HUES48 (cell line): ENCODE measurements around the gene ADGRF1.

Experiments
- H3K27ac ChIP-seq: one replicate; pipeline ENCODE4 v1.7.0; 2013; ENCODE audit warnings: low read depth, low read length, inconsistent platforms
- H3K27me3 ChIP-seq: 2 replicates; pipeline ENCODE4 v1.6.1; 2013; ENCODE audit warnings: mild to moderate bottlenecking, low read length; ENCODE audit not compliant: control insufficient read depth, insufficient read depth
- H3K36me3 ChIP-seq: 2 replicates; pipeline ENCODE4 v1.6.1; 2013; ENCODE audit warnings: low read length; ENCODE audit not compliant: control insufficient read depth, insufficient read depth
- H3K4me1 ChIP-seq: 2 replicates; pipeline ENCODE4 v1.6.1; 2013; ENCODE audit warnings: mild to moderate bottlenecking, low read length; ENCODE audit not compliant: control insufficient read depth, insufficient read depth
- H3K4me3 ChIP-seq: 2 replicates; pipeline ENCODE4 v1.5.1; 2013; ENCODE audit warnings: mild to moderate bottlenecking, low read depth, low read length
- H3K9ac ChIP-seq: 2 replicates; pipeline ENCODE4 v1.6.1; 2013; ENCODE audit warnings: mild to moderate bottlenecking, low read depth, low read length, moderate library complexity
- H3K9me3 ChIP-seq: 2 replicates; pipeline ENCODE4 v1.6.1; 2013; ENCODE audit warnings: low read length; ENCODE audit not compliant: control insufficient read depth, insufficient read depth

ADGRF1 gene

GRCh38 chr6:47075741-47076421 lies 33.7 kb upstream of the ADGRF1 start:
- Histone ChIP-seq H3K27me3 (no peaks in the 10 kb centered on the region), H3K9ac (no peak overlapping the region), H3K27ac (no peak overlapping the region), H3K9me3 (no peaks in the 10 kb centered on the region), H3K4me3 (no peak overlapping the region), H3K4me1 (0 out of 2 replicates have a peak, but pooled peaks cover 4% of the 10 kb centered on the region), H3K36me3 (no peaks in the 10 kb centered on the region)

- Histone ChIP-seq H3K27ac (no peak overlapping the region), H3K9me3 (no peaks in the 10 kb centered on the region), H3K27me3 (no peaks in the 10 kb centered on the region), H3K4me1 (0 out of 2 replicates have a peak, but pooled peaks cover 4% of the 10 kb centered on the region), H3K4me3 (no peak overlapping the region), H3K36me3 (no peaks in the 10 kb centered on the region), H3K9ac (no peak overlapping the region)
Measured at GRCh38 chr6:47075168-47075567, 33.0 kb upstream of the ADGRF1 start.

GRCh38 chr6:47073125-47074110 lies 31.3 kb upstream of the ADGRF1 start:
- Histone ChIP-seq H3K27ac (no peak overlapping the region), H3K9me3 (no peaks in the 10 kb centered on the region), H3K36me3 (no peaks in the 10 kb centered on the region), H3K27me3 (no peaks in the 10 kb centered on the region), H3K4me1 (0 out of 2 replicates have a peak, but pooled peaks cover 4% of the 10 kb centered on the region), H3K9ac (no peak overlapping the region), H3K4me3 (no peak overlapping the region)

- H3K27ac ChIP-seq: no peak overlapping the region
- H3K27me3 ChIP-seq: no peaks in the 10 kb centered on the region
- 0 out of 2 replicates have a peak, but pooled peaks cover 4% of the 10 kb centered on the region for H3K4me1 ChIP-seq
- no peak overlapping the region for H3K4me3 ChIP-seq
- no peaks in the 10 kb centered on the region for H3K36me3 ChIP-seq
- H3K9ac ChIP-seq: no peak overlapping the region
- H3K9me3 ChIP-seq: no peaks in the 10 kb centered on the region
Measured at GRCh38 chr6:47072667-47073066, 30.5 kb upstream of the ADGRF1 start.

GRCh38 chr6:47071681-47072080 lies 29.5 kb upstream of the ADGRF1 start:
- Histone ChIP-seq H3K9ac (no peak overlapping the region), H3K4me1 (0 out of 2 replicates have a peak, but pooled peaks cover 2% of the 10 kb centered on the region), H3K9me3 (0 out of 2 replicates have a peak, but pooled peaks cover 2% of the 10 kb centered on the region), H3K27ac (no peak overlapping the region), H3K36me3 (no peaks in the 10 kb centered on the region), H3K27me3 (no peaks in the 10 kb centered on the region), H3K4me3 (no peak overlapping the region)

- H3K27me3 ChIP-seq: no peaks in the 10 kb centered on the region
- no peaks in the 10 kb centered on the region for H3K4me1 ChIP-seq
- H3K36me3 ChIP-seq: no peaks in the 10 kb centered on the region
- H3K9ac ChIP-seq: no peak overlapping the region
- H3K27ac ChIP-seq: no peak overlapping the region
- no peak overlapping the region for H3K4me3 ChIP-seq
- H3K9me3 ChIP-seq: 0 out of 2 replicates have a peak, but pooled peaks cover 3% of the 10 kb centered on the region
Measured at GRCh38 chr6:47070461-47070860, 28.3 kb upstream of the ADGRF1 start.

GRCh38 chr6:47069156-47069555 lies 27.0 kb upstream of the ADGRF1 start:
- no peak overlapping the region for H3K27ac ChIP-seq
- no peak overlapping the region for H3K4me3 ChIP-seq
- H3K9me3 ChIP-seq: 0 out of 2 replicates have a peak, but pooled peaks cover 3% of the 10 kb centered on the region
- no peaks in the 10 kb centered on the region for H3K36me3 ChIP-seq
- no peaks in the 10 kb centered on the region for H3K27me3 ChIP-seq
- no peak overlapping the region for H3K9ac ChIP-seq
- no peaks in the 10 kb centered on the region for H3K4me1 ChIP-seq

GRCh38 chr6:47066418-47066817 lies 24.3 kb upstream of the ADGRF1 start:
- Histone ChIP-seq H3K9me3 (0 out of 2 replicates have a peak, but pooled peaks cover 3% of the 10 kb centered on the region), H3K4me3 (no peak overlapping the region), H3K27ac (no peak overlapping the region), H3K4me1 (no peaks in the 10 kb centered on the region), H3K36me3 (no peaks in the 10 kb centered on the region), H3K27me3 (no peaks in the 10 kb centered on the region), H3K9ac (no peak overlapping the region)

- Histone ChIP-seq H3K27me3 (no peaks in the 10 kb centered on the region), H3K4me1 (no peaks in the 10 kb centered on the region), H3K9ac (no peak overlapping the region), H3K27ac (no peak overlapping the region), H3K4me3 (no peak overlapping the region), H3K36me3 (no peaks in the 10 kb centered on the region), H3K9me3 (0 out of 2 replicates have a peak, but pooled peaks cover 3% of the 10 kb centered on the region)
Measured at GRCh38 chr6:47064274-47064673, 22.1 kb upstream of the ADGRF1 start.

- Histone ChIP-seq H3K9me3 (0 out of 2 replicates have a peak, but pooled peaks cover 3% of the 10 kb centered on the region), H3K4me3 (no peak overlapping the region), H3K36me3 (no peaks in the 10 kb centered on the region), H3K9ac (no peak overlapping the region), H3K27ac (no peak overlapping the region), H3K27me3 (no peaks in the 10 kb centered on the region), H3K4me1 (no peaks in the 10 kb centered on the region)
Measured at GRCh38 chr6:47062346-47062745, 20.2 kb upstream of the ADGRF1 start.
